AG09309 (cell line): ENCODE results near the gene CRADD.
"Not testable (repeated sequence)": the region's sequence is repeated elsewhere in the genome, so short reads cannot be mapped to it uniquely, and the experiment has no call there.

ENCODE experiments used
- DNase-seq: peaks from one replicate; pipeline ENCODE4 v3.0.0-alpha.2; 2010; ENCODE audit warnings: low read depth
- H3K4me3 ChIP-seq: 2 replicates; pipeline ENCODE4 v1.5.1; 2011; ENCODE audit warnings: mild to moderate bottlenecking, low read depth, low read length, moderate library complexity; ENCODE audit not compliant: control insufficient read depth
- TF ChIP-seq, protein P1 (sequence below): IDR thresholded peaks from 2 replicates; pipeline ENCODE4 v1.5.1; 2011; ENCODE audit warnings: mild to moderate bottlenecking, low read depth, low read length, inconsistent platforms; ENCODE audit not compliant: insufficient read depth, control insufficient read depth; ENCODE audit errors: missing control alignments

CRADD gene

DNA sequence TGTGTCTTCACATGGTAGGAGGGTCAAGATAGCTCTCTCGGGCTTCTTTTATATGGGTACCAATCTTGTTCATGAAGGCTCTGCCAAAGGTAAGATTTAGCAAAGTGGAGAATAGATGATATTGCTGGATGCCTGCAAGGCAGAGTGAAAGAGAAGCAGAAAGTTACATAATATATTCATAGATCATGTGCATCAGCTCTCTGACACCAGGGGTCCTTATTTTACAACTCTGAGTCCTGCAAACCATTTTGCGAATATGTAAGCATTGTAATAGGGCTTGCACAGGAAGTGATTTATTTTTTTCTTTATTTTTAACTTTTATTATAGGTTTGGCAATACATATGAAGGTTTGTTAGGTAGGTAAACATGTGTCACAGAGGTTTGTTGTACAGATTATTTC, 31.8 kb downstream of the CRADD start:
- TF ChIP-seq, protein P1, sequence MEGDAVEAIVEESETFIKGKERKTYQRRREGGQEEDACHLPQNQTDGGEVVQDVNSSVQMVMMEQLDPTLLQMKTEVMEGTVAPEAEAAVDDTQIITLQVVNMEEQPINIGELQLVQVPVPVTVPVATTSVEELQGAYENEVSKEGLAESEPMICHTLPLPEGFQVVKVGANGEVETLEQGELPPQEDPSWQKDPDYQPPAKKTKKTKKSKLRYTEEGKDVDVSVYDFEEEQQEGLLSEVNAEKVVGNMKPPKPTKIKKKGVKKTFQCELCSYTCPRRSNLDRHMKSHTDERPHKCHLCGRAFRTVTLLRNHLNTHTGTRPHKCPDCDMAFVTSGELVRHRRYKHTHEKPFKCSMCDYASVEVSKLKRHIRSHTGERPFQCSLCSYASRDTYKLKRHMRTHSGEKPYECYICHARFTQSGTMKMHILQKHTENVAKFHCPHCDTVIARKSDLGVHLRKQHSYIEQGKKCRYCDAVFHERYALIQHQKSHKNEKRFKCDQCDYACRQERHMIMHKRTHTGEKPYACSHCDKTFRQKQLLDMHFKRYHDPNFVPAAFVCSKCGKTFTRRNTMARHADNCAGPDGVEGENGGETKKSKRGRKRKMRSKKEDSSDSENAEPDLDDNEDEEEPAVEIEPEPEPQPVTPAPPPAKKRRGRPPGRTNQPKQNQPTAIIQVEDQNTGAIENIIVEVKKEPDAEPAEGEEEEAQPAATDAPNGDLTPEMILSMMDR = no peak
- no peak for DNase-seq
- H3K4me3 ChIP-seq = no peak overlapping the region

DNA sequence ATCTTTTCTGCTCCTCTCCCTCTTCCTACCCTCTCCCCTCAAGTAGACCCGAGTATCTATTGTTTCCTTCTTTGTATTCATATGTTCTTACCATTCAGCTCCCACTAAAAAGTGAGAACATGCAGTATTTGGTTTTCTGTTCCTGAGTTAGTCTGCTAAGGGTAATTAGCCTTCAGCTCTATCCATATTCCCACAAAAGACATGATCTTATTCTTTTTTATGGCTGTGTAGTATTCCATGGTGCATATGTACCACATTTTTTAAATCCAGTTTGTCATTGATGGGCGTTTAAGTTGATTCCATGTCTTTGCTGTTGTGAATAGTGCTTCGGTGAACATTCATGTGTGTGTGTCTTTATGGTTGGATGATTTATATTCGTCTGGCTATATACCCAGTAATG, 32.2 kb downstream of the CRADD start:
- no peak for DNase-seq
- H3K4me3 ChIP-seq = no peak overlapping the region
- TF ChIP-seq, protein P1 = no peak

DNA sequence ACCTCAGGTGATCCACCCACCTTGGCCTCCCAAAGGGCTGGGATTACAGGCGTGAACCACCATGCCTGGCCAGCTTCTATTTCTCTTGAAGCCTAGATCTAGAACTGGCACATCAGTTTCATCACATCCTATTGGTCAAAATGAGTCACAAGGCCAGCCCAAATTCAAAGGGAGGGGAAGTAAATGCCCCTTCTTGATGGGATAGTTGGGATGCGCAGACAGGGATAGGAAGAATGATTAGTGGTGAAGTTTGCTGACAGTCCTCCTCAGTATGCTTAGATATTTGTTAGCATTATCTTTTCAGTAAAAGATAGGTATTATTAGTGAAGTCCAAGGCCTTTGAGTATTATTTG, 33.4 kb downstream of the CRADD start:
- H3K4me3 ChIP-seq = no peak overlapping the region
- DNase-seq = no peak
- TF ChIP-seq, protein P1 = no peak

DNA sequence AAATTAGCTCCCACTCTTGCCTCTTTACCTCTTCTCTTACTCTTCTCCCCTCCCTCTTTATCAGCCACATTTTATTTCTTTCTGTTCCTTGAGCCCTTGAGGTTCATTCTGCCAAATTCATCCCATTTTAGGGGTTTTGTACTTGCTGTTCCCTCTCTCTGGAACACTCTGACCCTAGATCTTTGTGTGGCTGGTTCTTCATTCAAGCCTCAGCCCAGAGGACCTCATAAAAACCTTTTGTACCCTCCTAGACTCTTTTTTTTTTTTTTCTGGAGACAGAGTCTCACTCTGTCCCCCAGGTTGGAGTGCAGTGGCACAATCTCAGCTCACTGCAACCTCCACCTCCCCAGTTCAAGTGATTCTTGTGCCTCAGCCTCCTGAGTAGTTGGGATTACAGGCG, 34.3 kb downstream of the CRADD start:
- not testable (repeated sequence) for H3K4me3 ChIP-seq, DNase-seq

DNA sequence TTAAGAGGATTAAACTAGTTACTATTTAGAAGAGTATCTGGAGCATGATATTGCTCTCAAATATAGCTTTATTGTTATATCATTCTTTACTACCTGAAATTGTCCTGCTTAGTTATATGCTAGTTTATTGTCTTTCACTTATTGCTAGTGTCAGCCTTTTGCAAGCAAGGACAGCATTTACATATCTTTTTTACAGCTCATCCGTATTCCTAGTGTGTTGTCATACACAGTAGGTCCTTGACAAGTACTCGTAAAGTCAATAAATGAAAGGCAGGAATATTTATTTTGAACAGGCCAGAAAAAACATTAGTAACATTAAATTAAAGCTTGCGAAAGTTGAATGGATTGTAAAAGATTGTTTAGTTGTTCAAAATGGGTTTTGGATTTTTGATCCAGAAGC, 35.0 kb downstream of the CRADD start:
- no peak for DNase-seq
- TF ChIP-seq, protein P1 = no peak
- no peak overlapping the region for H3K4me3 ChIP-seq

DNA sequence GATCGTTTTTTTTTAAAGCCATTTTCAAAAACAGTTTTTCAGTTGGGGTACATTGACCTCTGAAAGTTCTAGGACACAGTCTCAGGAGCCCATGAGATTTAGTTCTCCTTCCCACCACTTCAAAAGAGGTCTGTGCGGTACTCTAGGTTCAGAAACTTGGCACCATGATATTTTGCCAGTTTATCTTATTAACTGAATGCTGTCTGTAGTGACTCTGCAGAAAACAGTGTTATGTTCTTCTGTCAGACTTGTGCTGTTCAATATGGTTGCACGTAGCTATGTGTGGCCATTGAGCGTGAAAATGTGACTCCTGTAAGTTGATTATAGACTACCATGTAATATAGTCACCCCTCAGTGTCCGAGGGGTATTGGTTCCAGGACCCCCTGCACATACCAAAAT, 35.9 kb downstream of the CRADD start:
- TF ChIP-seq, protein P1 = no peak
- no peak overlapping the region for H3K4me3 ChIP-seq
- DNase-seq = no peak

DNA sequence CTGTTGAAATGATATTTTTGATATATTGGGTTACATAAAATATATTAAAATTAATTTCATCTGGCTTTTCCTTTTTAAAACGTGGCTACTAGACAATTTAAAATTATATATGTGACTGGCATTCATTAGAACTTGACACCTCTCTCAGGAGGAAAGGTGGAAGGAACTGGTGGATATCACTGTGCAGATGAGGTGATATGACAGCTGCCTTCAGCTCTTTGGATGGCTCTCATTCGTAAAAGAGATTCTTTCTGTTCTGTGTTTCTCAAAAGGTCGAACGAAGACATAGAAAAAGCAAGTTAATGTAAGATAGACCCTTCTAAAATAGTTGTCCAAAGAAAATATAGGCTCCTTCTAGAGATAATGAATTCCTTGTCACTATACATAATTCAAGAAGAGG, 36.6 kb downstream of the CRADD start:
- DNase-seq = no peak
- no peak overlapping the region for H3K4me3 ChIP-seq
- TF ChIP-seq, protein P1 = no peak
